Loucy (cell line): Measurements from ENCODE around the gene CD79B.

Experiments used
- CTCF ChIP-seq: fragments of 200-600 bp; sonication (generic); conservative IDR thresholded peaks from 2 replicates; pipeline ENCODE4 v1.5.1; 2014; ENCODE audit warnings: mild to moderate bottlenecking, antibody characterized with exemption, low read length
- EZH2phosphoT487 ChIP-seq: fragments of 200-600 bp; IDR thresholded peaks from 2 replicates; pipeline ENCODE4 v1.6.1; 2018; ENCODE audit warnings: antibody characterized with exemption, mild to moderate bottlenecking, moderate library complexity, borderline replicate concordance

GRCh38 chr17:63978272-63979200, 46.4 kb upstream of the CD79B start:
- TF ChIP-seq CTCF: no peak
- no peak for TF ChIP-seq EZH2phosphoT487
